RWPE2 (cell line): ENCODE data around the gene THYN1.

Experiments used
- ATAC-seq: fragments of 200-7000 bp; cut with Tn5 transposase; 3 replicates; pipeline ENCODE4 v1.9.1; 2021; ENCODE audit warnings: low read depth
- DNase-seq: peaks from one replicate; pipeline ENCODE4 v3.0.0-alpha.2; 2020; ENCODE audit warnings: low spot score
- H3K27ac ChIP-seq: fragments of 450-650 bp; 2 replicates; pipeline ENCODE4 v1.5.1; 2017; ENCODE audit warnings: mild to moderate bottlenecking; ENCODE audit not compliant: poor library complexity, severe bottlenecking
- H3K27me3 ChIP-seq: fragments of 250-450 bp; sonication (Bioruptor Pico); 2 replicates; pipeline ENCODE4 v1.5.1; 2021; ENCODE audit warnings: mild to moderate bottlenecking, moderate library complexity; ENCODE audit not compliant: insufficient read depth, poor library complexity, severe bottlenecking
- H3K36me3 ChIP-seq: fragments of 250-450 bp; sonication (Bioruptor Pico); 2 replicates; pipeline ENCODE4 v1.5.1; 2020; ENCODE audit warnings: low read depth, mild to moderate bottlenecking, moderate library complexity
- H3K4me1 ChIP-seq: fragments of 250-450 bp; sonication (Bioruptor Pico); 2 replicates; pipeline ENCODE4 v1.5.1; 2021; ENCODE audit warnings: mild to moderate bottlenecking, moderate library complexity; ENCODE audit not compliant: insufficient read depth, poor library complexity, severe bottlenecking
- H3K4me3 ChIP-seq: fragments of 250-450 bp; sonication (Bioruptor Pico); 2 replicates; pipeline ENCODE4 v1.5.1; 2021; ENCODE audit warnings: mild to moderate bottlenecking, moderate library complexity; ENCODE audit not compliant: severe bottlenecking
- H3K9me3 ChIP-seq: fragments of 250-450 bp; sonication (Bioruptor Pico); 2 replicates; pipeline ENCODE4 v1.5.1; 2021; ENCODE audit warnings: mild to moderate bottlenecking, moderate library complexity; ENCODE audit not compliant: severe bottlenecking
- CTCF ChIP-seq: fragments of 450-650 bp; IDR thresholded peaks from one replicate; pipeline ENCODE4 v1.5.1; 2017; ENCODE audit warnings: mild to moderate bottlenecking, moderate library complexity; ENCODE audit not compliant: poor library complexity, severe bottlenecking

The THYN1 gene

GRCh38 chr11:134254433-134255183, 1.5 kb upstream of the THYN1 start:
- ATAC-seq: no peak
- peaks cover 7% of the 10 kb centered on the region for H3K4me1 ChIP-seq
- no peak overlapping the region for H3K27ac ChIP-seq
- H3K9me3 ChIP-seq: no peaks in the 10 kb centered on the region
- no peaks in the 10 kb centered on the region for H3K27me3 ChIP-seq
- TF ChIP-seq CTCF: no peak
- H3K4me3 ChIP-seq: peak overlapping the region; percentile 88
- peaks cover 49% of the 10 kb centered on the region for H3K36me3 ChIP-seq
- no peak for DNase-seq

GRCh38 chr11:134252346-134253187, 585 bp downstream of the THYN1 start:
- Histone ChIP-seq H3K4me3 (peak overlapping the region; percentile 88), H3K36me3 (peaks cover 52% of the 10 kb centered on the region), H3K9me3 (no peaks in the 10 kb centered on the region), H3K27me3 (no peaks in the 10 kb centered on the region), H3K27ac (no peak overlapping the region), H3K4me1 (peaks cover 7% of the 10 kb centered on the region)
- TF ChIP-seq CTCF: no peak
- ATAC-seq (peak; percentile 28), DNase-seq (no peak)

DNA sequence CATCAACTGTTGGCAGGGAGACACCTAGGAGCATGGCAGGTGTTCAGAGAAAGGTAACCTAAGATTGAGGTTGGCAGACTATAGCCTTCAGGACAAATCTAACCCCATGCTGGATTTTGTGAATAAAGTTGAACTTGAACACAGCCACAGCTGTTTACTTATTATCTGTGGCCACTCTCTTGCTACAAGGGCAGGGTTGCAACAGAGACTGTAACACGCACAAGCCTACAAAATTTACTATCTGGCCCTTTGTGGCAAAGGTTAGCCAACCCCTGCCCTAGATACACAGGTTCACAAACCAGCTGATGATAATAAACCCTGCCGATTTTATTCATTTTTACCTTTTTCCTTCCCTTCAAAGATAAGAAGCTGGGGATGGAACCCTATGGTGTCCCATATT, 2.5 kb downstream of the THYN1 start:
- TF ChIP-seq CTCF: no peak
- no peaks in the 10 kb centered on the region for H3K27me3 ChIP-seq

GRCh38 chr11:134250246-134250645, 2.9 kb downstream of the THYN1 start:
- peaks cover 50% of the 10 kb centered on the region for H3K36me3 ChIP-seq
- no peaks in the 10 kb centered on the region for H3K27me3 ChIP-seq
- H3K9me3 ChIP-seq: no peaks in the 10 kb centered on the region
- H3K4me3 ChIP-seq: no peak overlapping the region
- ATAC-seq: no peak
- no peak for DNase-seq
- H3K27ac ChIP-seq: no peak overlapping the region
- no peak for TF ChIP-seq CTCF
- H3K4me1 ChIP-seq: peaks cover 7% of the 10 kb centered on the region

More for the DNA sequence above, 2.5 kb downstream of the THYN1 start:
- ATAC-seq (no peak), DNase-seq (no peak)
- Histone ChIP-seq H3K4me1 (peaks cover 7% of the 10 kb centered on the region), H3K36me3 (peaks cover 47% of the 10 kb centered on the region), H3K9me3 (no peaks in the 10 kb centered on the region), H3K27ac (no peak overlapping the region), H3K4me3 (no peak overlapping the region)
